ENCODE results near the gene DCST2.

The DCST2 gene

GRCh38 chr1:155064832-155065429 lies 31.4 kb upstream of the DCST2 start:
- Histone ChIP-seq H3K27me3 (ENCODE audit: insufficient read depth, low read depth, severe bottlenecking) (no peaks in the 10 kb centered on the region), H3K4me3 (ENCODE audit: low read depth, low read length) (no peak overlapping the region), H3K9me3 (ENCODE audit: severe bottlenecking) (no peaks in the 10 kb centered on the region), H3K27ac (no peak overlapping the region), H3K36me3 (peaks cover 17% of the 10 kb centered on the region)
- DNase-seq: no peak
- no peak for TF ChIP-seq CTCF (IDR thresholded peaks at IDR 0.05; ENCODE audit: low read depth, low read length)

- peak; percentile 89 for DNase-seq
- peak overlapping the region; percentile 60 for H3K4me3 ChIP-seq (ENCODE audit: low read depth, low read length)
- H3K36me3 ChIP-seq: peaks cover 23% of the 10 kb centered on the region
- H3K9me3 ChIP-seq (ENCODE audit: severe bottlenecking): no peaks in the 10 kb centered on the region
- peak overlapping the region; percentile 86 for H3K27ac ChIP-seq
- peak; percentile 5; the same call in 1 of the 2 replicates for TF ChIP-seq CTCF (IDR thresholded peaks at IDR 0.05; ENCODE audit: low read depth, low read length)
- H3K27me3 ChIP-seq (ENCODE audit: insufficient read depth, low read depth, severe bottlenecking): no peaks in the 10 kb centered on the region
Measured at GRCh38 chr1:155064111-155064831, 30.7 kb upstream of the DCST2 start.

GRCh38 chr1:155063550-155064110 lies 30.0 kb upstream of the DCST2 start, which contains the start of gene EFNA4:
TSS of gene EFNA4 (plus strand) at chr1:155063740. CDS start at chr1:155063824, 84 bp downstream.
- peak; percentile 98 for DNase-seq
- no peaks in the 10 kb centered on the region for H3K9me3 ChIP-seq (ENCODE audit: severe bottlenecking)
- peaks cover 27% of the 10 kb centered on the region for H3K36me3 ChIP-seq
- H3K4me3 ChIP-seq (ENCODE audit: low read depth, low read length): peak within 1 kb of the TSS; percentile 60
- H3K27me3 ChIP-seq (ENCODE audit: insufficient read depth, low read depth, severe bottlenecking): no peaks in the 10 kb centered on the region
- H3K27ac ChIP-seq: peak within 1 kb of the TSS; percentile 86
- no peak for TF ChIP-seq CTCF (IDR thresholded peaks at IDR 0.05; ENCODE audit: low read depth, low read length)

- Histone ChIP-seq H3K4me3 (ENCODE audit: low read depth, low read length) (peak overlapping the region; percentile 60), H3K27me3 (ENCODE audit: insufficient read depth, low read depth, severe bottlenecking) (no peaks in the 10 kb centered on the region), H3K27ac (no peak overlapping the region), H3K9me3 (ENCODE audit: severe bottlenecking) (no peaks in the 10 kb centered on the region), H3K36me3 (peaks cover 33% of the 10 kb centered on the region)
- peak; percentile 96 for DNase-seq
- TF ChIP-seq CTCF (IDR thresholded peaks at IDR 0.05; ENCODE audit: low read depth, low read length): peak; percentile 100
Measured at GRCh38 chr1:155062702-155063411, 29.3 kb upstream of the DCST2 start.

- DNase-seq: peak; percentile 61
Measured at GRCh38 chr1:155062151-155062686, 28.6 kb upstream of the DCST2 start.

More at GRCh38 chr1:155062151-155062686, 28.6 kb upstream of the DCST2 start:
- no peak for TF ChIP-seq CTCF (IDR thresholded peaks at IDR 0.05; ENCODE audit: low read depth, low read length)
- peaks cover 37% of the 10 kb centered on the region for H3K36me3 ChIP-seq
- H3K9me3 ChIP-seq (ENCODE audit: severe bottlenecking): no peaks in the 10 kb centered on the region
- H3K4me3 ChIP-seq (ENCODE audit: low read depth, low read length): no peak overlapping the region
- H3K27me3 ChIP-seq (ENCODE audit: insufficient read depth, low read depth, severe bottlenecking): no peaks in the 10 kb centered on the region
- no peak overlapping the region for H3K27ac ChIP-seq

All from WERI-Rb-1 (cell line).